Measurements from ENCODE around the gene C1orf74.
"Not testable (repeated sequence)": the region's sequence is repeated elsewhere in the genome, so short reads cannot be mapped to it uniquely, and the experiment has no call there.

C1orf74 gene

DNA sequence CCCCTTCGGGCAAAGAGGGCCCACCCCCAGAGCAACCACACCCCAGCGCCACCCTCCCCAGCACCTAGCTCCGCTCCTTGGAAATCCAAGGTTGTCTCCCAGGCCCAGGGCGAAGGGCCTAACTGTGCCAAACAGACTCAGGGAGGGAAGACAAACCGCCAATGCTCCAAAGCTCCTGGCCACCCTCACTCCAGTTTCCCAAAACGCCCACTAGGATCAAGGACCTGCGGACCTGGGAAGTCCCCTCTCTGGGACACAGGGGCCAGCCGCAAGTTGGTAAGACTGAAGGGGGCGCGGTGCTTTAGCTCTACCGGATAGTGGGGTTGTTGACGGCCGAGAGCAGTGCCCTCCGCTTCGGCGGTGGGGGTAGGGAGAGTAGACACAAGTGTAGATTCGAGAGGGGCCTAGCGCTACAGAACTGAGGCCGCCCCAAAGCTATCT is 21.0 kb upstream of the C1orf74 start:
- DNase-seq (ENCODE audit: low read depth) = no peak

- DNase-seq (ENCODE audit: low read depth) = no peak
Observed at GRCh38 chr1:209803568-209803967, 19.2 kb upstream of the C1orf74 start.

- no peak for DNase-seq (ENCODE audit: low read depth)
Observed at GRCh38 chr1:209802780-209803152, 18.4 kb upstream of the C1orf74 start.

DNA sequence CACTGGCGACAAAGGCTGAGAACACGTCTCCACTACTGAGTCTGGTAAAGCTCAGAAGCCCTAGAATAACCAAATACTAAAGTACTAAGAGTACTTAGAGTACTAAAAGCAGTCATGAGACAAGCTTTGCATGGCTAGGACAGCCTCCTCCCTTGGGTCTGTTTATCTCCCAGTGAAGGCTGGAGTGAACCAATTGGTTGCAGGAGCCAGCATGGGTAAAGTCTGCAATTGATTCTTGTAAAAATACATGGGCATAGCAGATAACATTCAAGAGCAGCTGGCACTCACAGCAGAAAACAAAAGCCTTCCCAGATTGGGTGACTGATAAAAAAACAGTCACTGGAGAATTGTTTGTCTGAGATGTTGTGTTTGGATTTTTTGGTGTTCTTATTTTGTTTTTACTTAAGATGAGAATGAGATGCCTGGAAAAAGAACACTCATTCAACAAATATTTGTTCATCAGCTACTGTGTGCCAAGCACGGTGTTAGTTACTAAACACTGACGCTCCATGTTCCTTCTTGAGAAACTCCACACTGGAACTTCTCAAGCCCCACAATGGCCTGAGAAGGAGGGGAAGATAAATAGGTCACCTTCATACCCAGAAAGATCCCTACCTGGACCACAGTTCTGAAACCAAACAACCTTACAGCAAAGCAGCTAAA is 17.9 kb upstream of the C1orf74 start:
- no peak for DNase-seq (ENCODE audit: low read depth)

DNA sequence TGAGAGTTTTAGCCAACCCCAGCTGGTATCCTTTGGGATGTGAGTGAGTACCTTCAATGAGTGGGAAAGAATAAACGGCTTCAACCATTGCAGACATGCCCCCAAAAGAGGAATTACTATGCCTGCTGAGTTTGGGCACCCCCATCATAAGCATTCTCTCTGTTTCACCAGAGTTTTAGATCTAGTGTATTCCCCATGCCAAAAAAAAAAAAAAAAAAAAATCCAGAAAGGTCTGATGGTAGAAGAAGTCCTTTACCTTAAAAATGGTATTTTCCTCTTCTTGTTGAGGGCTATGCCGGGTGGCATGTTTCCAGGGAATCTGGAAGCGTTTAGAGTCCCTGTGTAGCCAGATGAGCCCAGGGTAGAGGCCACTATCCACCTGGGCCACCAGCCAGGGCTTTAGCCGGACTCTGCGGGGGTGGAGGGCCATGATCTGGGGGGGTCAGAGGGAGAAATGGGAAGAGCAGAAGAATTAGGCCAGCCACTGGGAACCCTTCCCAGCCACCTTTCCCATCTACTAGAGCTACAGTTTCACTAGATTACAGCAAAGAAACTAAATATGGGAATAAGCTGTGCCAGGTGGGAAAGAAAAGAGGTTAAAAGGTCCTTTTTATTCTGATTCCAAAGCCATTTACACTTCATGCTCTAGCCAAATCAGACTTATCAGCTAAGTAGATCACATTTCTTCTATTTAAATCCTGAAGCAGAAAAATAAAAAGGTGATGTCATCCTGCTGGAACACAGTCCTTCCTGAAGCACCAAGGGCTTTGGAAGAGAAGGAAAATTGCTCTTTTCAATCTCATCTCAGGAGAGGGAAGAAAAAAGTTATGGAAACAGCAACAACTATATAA is 16.9 kb upstream of the C1orf74 start:
- no peak for DNase-seq (ENCODE audit: low read depth)

- DNase-seq (ENCODE audit: low read depth) = no peak
Observed at GRCh38 chr1:209797978-209798639, 13.8 kb upstream of the C1orf74 start.

DNA sequence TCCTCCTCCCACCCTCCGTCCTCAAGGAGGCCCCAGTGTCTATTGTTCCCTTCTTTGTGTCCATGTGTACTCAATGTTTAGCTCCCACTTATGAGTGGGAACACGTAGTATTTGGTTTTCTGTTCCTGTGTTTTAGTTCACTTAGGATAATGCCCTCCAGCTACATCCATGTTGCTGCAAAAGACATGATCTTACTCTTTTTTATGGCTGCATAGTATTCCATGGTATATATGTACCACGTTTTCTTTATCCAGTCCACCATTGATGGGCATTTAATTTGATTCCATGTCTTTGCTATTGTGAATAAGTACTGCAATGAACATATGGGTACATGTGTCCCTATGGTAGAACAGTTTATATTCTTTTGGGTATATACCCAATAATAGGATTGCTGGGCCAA is 9.4 kb upstream of the C1orf74 start:
- DNase-seq (ENCODE audit: low read depth) = not testable (repeated sequence)

- DNase-seq (ENCODE audit: low read depth) = no peak
Observed at GRCh38 chr1:209791920-209792319, 7.6 kb upstream of the C1orf74 start.

GRCh38 chr1:209790286-209791193 is 6.2 kb upstream of the C1orf74 start:
- no peak for DNase-seq (ENCODE audit: low read depth)

DNA sequence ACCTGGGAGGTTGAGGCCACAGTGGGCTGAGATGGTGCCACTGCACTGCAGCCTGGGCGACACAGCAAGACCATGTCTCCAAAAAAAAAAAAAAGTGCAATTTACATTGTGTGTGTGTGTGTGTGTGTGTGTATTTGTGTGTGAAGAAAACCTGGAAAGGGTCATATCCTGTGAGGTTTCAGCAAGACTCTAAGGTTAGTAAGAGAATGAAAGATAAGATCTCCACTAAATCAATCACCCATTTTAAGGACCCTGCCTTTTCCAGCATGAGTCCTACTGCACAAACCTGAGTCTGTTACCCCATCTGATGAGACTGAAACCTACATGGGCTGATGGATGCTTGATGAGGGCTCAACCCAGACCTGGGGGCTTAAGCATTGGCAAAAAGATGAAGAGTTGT is 4.9 kb upstream of the C1orf74 start:
- no peak for DNase-seq (ENCODE audit: low read depth)

GRCh38 chr1:209787551-209787950 is 3.2 kb upstream of the C1orf74 start:
- no peak for DNase-seq (ENCODE audit: low read depth)

GRCh38 chr1:209786146-209786545 is 1.8 kb upstream of the C1orf74 start:
- DNase-seq (ENCODE audit: low read depth) = no peak

- no peak for DNase-seq (ENCODE audit: low read depth)
Observed at GRCh38 chr1:209785592-209785991, 1.2 kb upstream of the C1orf74 start.

DNA sequence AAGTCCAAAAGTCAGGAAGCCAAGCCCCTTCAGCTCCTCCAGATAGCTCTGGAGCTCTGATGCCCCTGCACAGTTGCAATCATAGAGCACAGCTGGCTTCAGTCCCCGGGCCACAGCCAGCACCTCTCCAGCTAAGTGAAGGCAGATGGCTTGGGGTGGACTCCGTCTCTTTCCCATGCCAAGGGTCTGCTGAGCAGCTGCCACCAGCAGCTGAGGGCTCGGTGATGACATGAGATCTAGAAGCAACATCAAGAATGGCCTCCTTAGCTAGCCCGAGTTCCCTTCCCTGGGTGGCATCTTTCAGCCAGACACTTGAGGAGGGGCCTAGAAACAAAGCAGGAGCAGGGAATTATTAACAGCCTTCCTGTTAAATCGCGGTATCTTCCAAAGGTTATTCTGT is 973 bp downstream of the C1orf74 start:
- no peak for DNase-seq (ENCODE audit: low read depth)

DNA sequence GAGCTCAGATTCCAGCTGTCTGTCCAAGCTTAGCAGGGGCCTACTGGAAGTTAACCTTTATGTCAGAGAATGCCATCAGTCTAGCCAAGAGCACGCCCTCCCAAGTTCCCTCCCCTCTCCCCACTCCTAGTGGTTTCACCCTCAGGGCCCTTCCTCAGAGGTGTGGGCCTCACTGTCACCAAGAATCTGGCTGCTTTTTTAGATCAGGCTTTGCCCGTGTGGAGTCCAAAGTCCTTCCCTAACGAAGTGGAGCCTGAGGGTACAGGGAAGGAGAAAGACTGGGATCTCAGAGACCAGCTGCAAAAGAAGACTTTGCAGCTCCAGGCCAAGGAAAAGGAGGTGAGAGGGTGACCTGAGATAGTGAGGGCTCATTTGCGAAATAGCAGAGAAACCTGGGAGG is 4.1 kb downstream of the C1orf74 start:
- no peak for DNase-seq (ENCODE audit: low read depth)

DNA sequence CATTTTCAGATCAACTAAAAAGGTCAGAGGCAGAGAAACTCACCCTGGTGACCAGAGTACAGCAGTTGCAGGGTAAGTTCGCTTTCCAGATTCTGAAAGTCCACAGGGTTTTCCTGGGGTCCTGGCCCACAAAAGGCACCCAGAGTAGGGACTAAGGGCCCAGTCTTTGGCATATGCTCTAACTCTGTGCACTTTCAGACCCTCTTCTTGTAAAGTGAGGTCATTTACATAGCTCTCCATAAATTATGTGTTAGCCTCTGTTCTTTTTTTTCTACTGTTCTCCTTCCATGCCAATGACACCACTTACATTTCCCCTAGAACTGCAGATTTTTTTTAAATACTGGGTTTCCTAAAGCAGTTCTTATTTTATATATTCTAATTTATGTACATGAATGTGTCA is 6.3 kb downstream of the C1orf74 start:
- DNase-seq (ENCODE audit: low read depth) = no peak

GRCh38 chr1:209777587-209777986 is 6.8 kb downstream of the C1orf74 start:
- no peak for DNase-seq (ENCODE audit: low read depth)

DNA sequence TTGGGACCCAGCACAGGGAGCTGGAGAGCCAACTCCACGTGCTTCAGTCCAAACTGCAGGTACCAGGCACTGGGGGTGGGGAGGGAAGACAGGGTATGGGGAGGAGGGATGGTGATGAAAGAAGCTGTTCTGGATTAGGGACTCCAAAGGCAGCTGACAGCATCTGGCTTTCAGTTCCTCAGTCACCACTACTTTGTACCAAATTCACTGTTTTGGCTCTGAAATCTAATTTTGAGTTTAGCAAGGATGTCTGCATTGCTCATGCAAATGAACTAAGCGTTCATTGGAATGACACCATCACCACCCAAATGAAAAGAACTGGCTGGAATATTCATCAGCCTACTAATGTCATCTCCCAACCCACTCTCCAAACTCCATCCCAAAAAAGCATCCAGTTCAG is 8.7 kb downstream of the C1orf74 start:
- DNase-seq (ENCODE audit: low read depth) = no peak

DNA sequence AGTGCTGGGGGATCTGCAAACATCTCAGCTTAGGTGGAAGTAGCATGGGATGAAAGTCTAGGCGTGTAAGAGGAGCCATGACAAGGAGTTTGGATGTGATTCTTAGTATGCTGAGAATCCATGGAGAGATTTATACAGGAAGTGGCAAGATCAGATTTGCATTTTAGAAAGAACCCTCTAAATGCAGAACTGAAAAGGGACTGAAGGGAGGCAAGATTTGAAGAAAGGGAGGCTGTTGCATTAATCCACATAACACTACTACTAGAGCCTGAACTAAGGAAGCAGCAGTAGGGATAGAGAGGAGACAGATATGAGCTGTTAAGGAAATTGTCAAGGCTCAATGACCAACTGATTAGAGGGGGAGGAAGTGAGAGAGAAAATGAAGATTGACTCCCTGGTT is 9.8 kb downstream of the C1orf74 start:
- no peak for DNase-seq (ENCODE audit: low read depth)

DNA sequence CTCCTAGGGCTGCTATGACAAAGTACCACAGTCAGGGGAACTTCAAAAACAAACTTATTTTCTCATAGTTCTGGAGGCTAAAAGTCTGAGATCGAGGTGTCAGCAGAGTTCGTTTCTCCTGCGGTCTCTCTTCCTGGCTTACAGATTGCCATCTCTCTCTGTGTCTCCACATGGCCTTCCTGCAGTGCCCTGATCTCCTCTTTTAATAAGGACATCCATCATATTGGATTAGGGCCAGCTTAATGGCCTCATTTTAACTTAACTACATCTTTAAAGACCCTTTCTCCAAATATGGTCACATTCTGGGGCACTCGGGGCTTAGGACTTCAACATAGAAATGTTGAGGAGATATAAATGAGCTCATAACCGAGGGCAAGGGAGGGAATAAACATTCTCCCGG is 12.2 kb downstream of the C1orf74 start:
- DNase-seq (ENCODE audit: low read depth) = no peak

GRCh38 chr1:209770636-209771415 is 13.5 kb downstream of the C1orf74 start:
- no peak for DNase-seq (ENCODE audit: low read depth)
